WTC11 (cell line): Measurements from ENCODE around the gene UNG. TPM values are rescaled to one million over a fixed set of nuclear protein-coding genes. Genes with fewer than 3 reads are reported as not detected.

Experiments used
- CREB1 ChIP-seq: sonication (generic); formaldehyde crosslinking; IDR thresholded peaks from 2 replicates; pipeline ENCODE4 v1.8.0; 2023; ENCODE audit warnings: mild to moderate bottlenecking, missing genetic modification reagents
- MYBL2 ChIP-seq: sonication (generic); formaldehyde crosslinking; IDR thresholded peaks from 2 replicates; pipeline ENCODE4 v1.8.1; 2023; ENCODE audit warnings: mild to moderate bottlenecking, moderate library complexity, missing genetic modification reagents
- NFE2L1 ChIP-seq: sonication (generic); formaldehyde crosslinking; IDR thresholded peaks from 2 replicates; pipeline ENCODE4 v1.8.1; 2023; ENCODE audit warnings: missing genetic modification reagents
- NR1H2 ChIP-seq: sonication (generic); formaldehyde crosslinking; IDR thresholded peaks from 2 replicates; pipeline ENCODE4 v1.9.0; 2021; ENCODE audit warnings: mild to moderate bottlenecking, moderate library complexity, missing genetic modification reagents
- TP53 ChIP-seq: sonication (generic); formaldehyde crosslinking; IDR thresholded peaks from 2 replicates; pipeline ENCODE4 v1.8.1; 2023; ENCODE audit warnings: mild to moderate bottlenecking, missing genetic modification reagents
- ZBTB21 ChIP-seq: sonication (generic); formaldehyde crosslinking; IDR thresholded peaks from 2 replicates; pipeline ENCODE4 v1.8.1; 2023; ENCODE audit warnings: mild to moderate bottlenecking, missing genetic modification reagents, borderline replicate concordance
- total RNA-seq: library from RNA; stranded (reverse); gene quantifications from 3 replicates; pipeline ENCODE4 v1.2.3, GENCODE V29; 2021
- TF ChIP-seq, protein P1 (sequence below): sonication (generic); formaldehyde crosslinking; IDR thresholded peaks from 2 replicates; pipeline ENCODE4 v1.8.0; 2023; ENCODE audit warnings: missing genetic modification reagents, mild to moderate bottlenecking, borderline replicate concordance
- TF ChIP-seq, protein P2 (sequence below): sonication (generic); formaldehyde crosslinking; IDR thresholded peaks from 2 replicates; pipeline ENCODE4 v1.8.0; 2022; ENCODE audit warnings: mild to moderate bottlenecking, missing genetic modification reagents
- TF ChIP-seq, protein P3 (sequence below): sonication (generic); formaldehyde crosslinking; IDR thresholded peaks from 2 replicates; pipeline ENCODE4 v1.8.1; 2022; ENCODE audit warnings: mild to moderate bottlenecking, moderate library complexity, missing genetic modification reagents
- TF ChIP-seq, protein P4 (sequence below): fragments of 250-450 bp; sonication (Bioruptor Pico); IDR thresholded peaks from 2 replicates; pipeline ENCODE4 v1.9.0; 2021; ENCODE audit warnings: mild to moderate bottlenecking, borderline replicate concordance
- TF ChIP-seq, protein P5 (sequence below): sonication (generic); formaldehyde crosslinking; IDR thresholded peaks from 2 replicates; pipeline ENCODE4 v1.8.0; 2022; ENCODE audit warnings: missing genetic modification reagents
- TF ChIP-seq, protein P6 (sequence below): fragments of 250-450 bp; sonication (Bioruptor Pico); IDR thresholded peaks from 2 replicates; pipeline ENCODE4 v1.9.0; 2021; ENCODE audit warnings: mild to moderate bottlenecking
- TF ChIP-seq, protein P7 (sequence below): sonication (generic); formaldehyde crosslinking; IDR thresholded peaks from 2 replicates; pipeline ENCODE4 v1.8.1; 2022; ENCODE audit warnings: low read depth, missing genetic modification reagents, borderline replicate concordance
- TF ChIP-seq, protein P8 (sequence below): sonication (generic); formaldehyde crosslinking; IDR thresholded peaks from 2 replicates; pipeline ENCODE4 v1.8.1; 2023; ENCODE audit warnings: mild to moderate bottlenecking, missing genetic modification reagents, borderline replicate concordance

Gene UNG
- total RNA-seq, 1 experiment from 2014 or later, result 127 TPM

DNA sequence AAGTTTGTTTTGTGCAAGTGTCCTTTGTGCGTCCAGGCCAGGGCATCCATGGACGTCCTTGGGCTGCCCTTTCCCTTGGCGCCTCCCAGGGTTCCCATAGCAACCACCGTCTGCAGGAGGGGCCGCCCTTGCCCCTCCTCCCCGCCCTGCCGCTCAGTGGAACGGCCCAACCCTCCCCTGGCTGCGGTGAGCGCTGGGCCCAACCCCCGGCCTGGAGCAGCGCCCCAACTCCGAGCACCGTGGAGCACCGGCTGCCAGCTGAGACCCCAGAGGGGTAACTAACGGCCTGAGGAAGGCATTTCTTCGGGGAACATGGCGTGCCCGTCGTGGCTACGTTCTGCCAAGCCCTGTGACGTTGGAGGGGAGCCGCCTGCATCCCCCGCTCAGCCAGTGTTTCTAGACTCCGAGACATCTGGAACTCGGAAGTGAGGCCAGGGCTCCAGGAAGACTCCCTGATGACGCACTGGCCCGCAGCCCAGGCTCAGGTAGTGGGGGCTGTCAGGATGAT is 13.6 kb downstream of the UNG start (continued):
- TF ChIP-seq, protein P1, sequence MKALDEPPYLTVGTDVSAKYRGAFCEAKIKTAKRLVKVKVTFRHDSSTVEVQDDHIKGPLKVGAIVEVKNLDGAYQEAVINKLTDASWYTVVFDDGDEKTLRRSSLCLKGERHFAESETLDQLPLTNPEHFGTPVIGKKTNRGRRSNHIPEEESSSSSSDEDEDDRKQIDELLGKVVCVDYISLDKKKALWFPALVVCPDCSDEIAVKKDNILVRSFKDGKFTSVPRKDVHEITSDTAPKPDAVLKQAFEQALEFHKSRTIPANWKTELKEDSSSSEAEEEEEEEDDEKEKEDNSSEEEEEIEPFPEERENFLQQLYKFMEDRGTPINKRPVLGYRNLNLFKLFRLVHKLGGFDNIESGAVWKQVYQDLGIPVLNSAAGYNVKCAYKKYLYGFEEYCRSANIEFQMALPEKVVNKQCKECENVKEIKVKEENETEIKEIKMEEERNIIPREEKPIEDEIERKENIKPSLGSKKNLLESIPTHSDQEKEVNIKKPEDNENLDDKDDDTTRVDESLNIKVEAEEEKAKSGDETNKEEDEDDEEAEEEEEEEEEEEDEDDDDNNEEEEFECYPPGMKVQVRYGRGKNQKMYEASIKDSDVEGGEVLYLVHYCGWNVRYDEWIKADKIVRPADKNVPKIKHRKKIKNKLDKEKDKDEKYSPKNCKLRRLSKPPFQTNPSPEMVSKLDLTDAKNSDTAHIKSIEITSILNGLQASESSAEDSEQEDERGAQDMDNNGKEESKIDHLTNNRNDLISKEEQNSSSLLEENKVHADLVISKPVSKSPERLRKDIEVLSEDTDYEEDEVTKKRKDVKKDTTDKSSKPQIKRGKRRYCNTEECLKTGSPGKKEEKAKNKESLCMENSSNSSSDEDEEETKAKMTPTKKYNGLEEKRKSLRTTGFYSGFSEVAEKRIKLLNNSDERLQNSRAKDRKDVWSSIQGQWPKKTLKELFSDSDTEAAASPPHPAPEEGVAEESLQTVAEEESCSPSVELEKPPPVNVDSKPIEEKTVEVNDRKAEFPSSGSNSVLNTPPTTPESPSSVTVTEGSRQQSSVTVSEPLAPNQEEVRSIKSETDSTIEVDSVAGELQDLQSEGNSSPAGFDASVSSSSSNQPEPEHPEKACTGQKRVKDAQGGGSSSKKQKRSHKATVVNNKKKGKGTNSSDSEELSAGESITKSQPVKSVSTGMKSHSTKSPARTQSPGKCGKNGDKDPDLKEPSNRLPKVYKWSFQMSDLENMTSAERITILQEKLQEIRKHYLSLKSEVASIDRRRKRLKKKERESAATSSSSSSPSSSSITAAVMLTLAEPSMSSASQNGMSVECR (CRISPR knock-in tag), result no peak
- TF ChIP-seq, protein P2, sequence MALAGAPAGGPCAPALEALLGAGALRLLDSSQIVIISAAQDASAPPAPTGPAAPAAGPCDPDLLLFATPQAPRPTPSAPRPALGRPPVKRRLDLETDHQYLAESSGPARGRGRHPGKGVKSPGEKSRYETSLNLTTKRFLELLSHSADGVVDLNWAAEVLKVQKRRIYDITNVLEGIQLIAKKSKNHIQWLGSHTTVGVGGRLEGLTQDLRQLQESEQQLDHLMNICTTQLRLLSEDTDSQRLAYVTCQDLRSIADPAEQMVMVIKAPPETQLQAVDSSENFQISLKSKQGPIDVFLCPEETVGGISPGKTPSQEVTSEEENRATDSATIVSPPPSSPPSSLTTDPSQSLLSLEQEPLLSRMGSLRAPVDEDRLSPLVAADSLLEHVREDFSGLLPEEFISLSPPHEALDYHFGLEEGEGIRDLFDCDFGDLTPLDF, result no peak
- TF ChIP-seq, protein P3, sequence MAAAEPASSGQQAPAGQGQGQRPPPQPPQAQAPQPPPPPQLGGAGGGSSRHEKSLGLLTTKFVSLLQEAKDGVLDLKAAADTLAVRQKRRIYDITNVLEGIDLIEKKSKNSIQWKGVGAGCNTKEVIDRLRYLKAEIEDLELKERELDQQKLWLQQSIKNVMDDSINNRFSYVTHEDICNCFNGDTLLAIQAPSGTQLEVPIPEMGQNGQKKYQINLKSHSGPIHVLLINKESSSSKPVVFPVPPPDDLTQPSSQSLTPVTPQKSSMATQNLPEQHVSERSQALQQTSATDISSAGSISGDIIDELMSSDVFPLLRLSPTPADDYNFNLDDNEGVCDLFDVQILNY (CRISPR knock-in tag), result 0 out of 2 replicates have a peak, but pooled peaks have one; percentile 26
- TF ChIP-seq NFE2L1 (CRISPR knock-in tag), result no peak
- no peak for TF ChIP-seq NR1H2
- TF ChIP-seq, protein P4, sequence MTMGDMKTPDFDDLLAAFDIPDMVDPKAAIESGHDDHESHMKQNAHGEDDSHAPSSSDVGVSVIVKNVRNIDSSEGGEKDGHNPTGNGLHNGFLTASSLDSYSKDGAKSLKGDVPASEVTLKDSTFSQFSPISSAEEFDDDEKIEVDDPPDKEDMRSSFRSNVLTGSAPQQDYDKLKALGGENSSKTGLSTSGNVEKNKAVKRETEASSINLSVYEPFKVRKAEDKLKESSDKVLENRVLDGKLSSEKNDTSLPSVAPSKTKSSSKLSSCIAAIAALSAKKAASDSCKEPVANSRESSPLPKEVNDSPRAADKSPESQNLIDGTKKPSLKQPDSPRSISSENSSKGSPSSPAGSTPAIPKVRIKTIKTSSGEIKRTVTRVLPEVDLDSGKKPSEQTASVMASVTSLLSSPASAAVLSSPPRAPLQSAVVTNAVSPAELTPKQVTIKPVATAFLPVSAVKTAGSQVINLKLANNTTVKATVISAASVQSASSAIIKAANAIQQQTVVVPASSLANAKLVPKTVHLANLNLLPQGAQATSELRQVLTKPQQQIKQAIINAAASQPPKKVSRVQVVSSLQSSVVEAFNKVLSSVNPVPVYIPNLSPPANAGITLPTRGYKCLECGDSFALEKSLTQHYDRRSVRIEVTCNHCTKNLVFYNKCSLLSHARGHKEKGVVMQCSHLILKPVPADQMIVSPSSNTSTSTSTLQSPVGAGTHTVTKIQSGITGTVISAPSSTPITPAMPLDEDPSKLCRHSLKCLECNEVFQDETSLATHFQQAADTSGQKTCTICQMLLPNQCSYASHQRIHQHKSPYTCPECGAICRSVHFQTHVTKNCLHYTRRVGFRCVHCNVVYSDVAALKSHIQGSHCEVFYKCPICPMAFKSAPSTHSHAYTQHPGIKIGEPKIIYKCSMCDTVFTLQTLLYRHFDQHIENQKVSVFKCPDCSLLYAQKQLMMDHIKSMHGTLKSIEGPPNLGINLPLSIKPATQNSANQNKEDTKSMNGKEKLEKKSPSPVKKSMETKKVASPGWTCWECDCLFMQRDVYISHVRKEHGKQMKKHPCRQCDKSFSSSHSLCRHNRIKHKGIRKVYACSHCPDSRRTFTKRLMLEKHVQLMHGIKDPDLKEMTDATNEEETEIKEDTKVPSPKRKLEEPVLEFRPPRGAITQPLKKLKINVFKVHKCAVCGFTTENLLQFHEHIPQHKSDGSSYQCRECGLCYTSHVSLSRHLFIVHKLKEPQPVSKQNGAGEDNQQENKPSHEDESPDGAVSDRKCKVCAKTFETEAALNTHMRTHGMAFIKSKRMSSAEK (CRISPR knock-in tag), result 0 out of 2 replicates have a peak, but pooled peaks have one; percentile 26
- TF ChIP-seq CREB1, result no peak
- TF ChIP-seq MYBL2 (CRISPR knock-in tag), result peak; percentile 42; the same call in 1 of the 2 replicates
- TF ChIP-seq, protein P5, sequence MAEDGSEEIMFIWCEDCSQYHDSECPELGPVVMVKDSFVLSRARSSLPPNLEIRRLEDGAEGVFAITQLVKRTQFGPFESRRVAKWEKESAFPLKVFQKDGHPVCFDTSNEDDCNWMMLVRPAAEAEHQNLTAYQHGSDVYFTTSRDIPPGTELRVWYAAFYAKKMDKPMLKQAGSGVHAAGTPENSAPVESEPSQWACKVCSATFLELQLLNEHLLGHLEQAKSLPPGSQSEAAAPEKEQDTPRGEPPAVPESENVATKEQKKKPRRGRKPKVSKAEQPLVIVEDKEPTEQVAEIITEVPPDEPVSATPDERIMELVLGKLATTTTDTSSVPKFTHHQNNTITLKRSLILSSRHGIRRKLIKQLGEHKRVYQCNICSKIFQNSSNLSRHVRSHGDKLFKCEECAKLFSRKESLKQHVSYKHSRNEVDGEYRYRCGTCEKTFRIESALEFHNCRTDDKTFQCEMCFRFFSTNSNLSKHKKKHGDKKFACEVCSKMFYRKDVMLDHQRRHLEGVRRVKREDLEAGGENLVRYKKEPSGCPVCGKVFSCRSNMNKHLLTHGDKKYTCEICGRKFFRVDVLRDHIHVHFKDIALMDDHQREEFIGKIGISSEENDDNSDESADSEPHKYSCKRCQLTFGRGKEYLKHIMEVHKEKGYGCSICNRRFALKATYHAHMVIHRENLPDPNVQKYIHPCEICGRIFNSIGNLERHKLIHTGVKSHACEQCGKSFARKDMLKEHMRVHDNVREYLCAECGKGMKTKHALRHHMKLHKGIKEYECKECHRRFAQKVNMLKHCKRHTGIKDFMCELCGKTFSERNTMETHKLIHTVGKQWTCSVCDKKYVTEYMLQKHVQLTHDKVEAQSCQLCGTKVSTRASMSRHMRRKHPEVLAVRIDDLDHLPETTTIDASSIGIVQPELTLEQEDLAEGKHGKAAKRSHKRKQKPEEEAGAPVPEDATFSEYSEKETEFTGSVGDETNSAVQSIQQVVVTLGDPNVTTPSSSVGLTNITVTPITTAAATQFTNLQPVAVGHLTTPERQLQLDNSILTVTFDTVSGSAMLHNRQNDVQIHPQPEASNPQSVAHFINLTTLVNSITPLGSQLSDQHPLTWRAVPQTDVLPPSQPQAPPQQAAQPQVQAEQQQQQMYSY (CRISPR knock-in tag), result peak; percentile 88
- TF ChIP-seq, protein P6, sequence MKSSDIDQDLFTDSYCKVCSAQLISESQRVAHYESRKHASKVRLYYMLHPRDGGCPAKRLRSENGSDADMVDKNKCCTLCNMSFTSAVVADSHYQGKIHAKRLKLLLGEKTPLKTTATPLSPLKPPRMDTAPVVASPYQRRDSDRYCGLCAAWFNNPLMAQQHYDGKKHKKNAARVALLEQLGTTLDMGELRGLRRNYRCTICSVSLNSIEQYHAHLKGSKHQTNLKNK (CRISPR knock-in tag), result no peak
- TF ChIP-seq, protein P7, sequence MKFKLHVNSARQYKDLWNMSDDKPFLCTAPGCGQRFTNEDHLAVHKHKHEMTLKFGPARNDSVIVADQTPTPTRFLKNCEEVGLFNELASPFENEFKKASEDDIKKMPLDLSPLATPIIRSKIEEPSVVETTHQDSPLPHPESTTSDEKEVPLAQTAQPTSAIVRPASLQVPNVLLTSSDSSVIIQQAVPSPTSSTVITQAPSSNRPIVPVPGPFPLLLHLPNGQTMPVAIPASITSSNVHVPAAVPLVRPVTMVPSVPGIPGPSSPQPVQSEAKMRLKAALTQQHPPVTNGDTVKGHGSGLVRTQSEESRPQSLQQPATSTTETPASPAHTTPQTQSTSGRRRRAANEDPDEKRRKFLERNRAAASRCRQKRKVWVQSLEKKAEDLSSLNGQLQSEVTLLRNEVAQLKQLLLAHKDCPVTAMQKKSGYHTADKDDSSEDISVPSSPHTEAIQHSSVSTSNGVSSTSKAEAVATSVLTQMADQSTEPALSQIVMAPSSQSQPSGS (CRISPR knock-in tag), result no peak
- TF ChIP-seq ZBTB21 (CRISPR knock-in tag), result peak; percentile 82; the same call in 1 of the 2 replicates
- TF ChIP-seq, protein P8, sequence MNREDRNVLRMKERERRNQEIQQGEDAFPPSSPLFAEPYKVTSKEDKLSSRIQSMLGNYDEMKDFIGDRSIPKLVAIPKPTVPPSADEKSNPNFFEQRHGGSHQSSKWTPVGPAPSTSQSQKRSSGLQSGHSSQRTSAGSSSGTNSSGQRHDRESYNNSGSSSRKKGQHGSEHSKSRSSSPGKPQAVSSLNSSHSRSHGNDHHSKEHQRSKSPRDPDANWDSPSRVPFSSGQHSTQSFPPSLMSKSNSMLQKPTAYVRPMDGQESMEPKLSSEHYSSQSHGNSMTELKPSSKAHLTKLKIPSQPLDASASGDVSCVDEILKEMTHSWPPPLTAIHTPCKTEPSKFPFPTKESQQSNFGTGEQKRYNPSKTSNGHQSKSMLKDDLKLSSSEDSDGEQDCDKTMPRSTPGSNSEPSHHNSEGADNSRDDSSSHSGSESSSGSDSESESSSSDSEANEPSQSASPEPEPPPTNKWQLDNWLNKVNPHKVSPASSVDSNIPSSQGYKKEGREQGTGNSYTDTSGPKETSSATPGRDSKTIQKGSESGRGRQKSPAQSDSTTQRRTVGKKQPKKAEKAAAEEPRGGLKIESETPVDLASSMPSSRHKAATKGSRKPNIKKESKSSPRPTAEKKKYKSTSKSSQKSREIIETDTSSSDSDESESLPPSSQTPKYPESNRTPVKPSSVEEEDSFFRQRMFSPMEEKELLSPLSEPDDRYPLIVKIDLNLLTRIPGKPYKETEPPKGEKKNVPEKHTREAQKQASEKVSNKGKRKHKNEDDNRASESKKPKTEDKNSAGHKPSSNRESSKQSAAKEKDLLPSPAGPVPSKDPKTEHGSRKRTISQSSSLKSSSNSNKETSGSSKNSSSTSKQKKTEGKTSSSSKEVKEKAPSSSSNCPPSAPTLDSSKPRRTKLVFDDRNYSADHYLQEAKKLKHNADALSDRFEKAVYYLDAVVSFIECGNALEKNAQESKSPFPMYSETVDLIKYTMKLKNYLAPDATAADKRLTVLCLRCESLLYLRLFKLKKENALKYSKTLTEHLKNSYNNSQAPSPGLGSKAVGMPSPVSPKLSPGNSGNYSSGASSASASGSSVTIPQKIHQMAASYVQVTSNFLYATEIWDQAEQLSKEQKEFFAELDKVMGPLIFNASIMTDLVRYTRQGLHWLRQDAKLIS (CRISPR knock-in tag), result 0 out of 2 replicates have a peak, but pooled peaks have one; percentile 51
- no peak for TF ChIP-seq TP53 (CRISPR knock-in tag)
